ENCODE results near the gene LRRC4B.

LRRC4B gene

GRCh38 chr19:50518091-50519005 is 49.9 kb downstream of the LRRC4B start:
- DNase-seq (ENCODE audit: low read depth), result no peak
- TF ChIP-seq CTCF (conservative IDR thresholded peaks at IDR 0.05; ENCODE audit: control insufficient read depth, insufficient read depth, low read depth, low read length), result no peak

GRCh38 chr19:50517704-50518075 is 50.5 kb downstream of the LRRC4B start:
- DNase-seq (ENCODE audit: low read depth), result no peak
- no peak for TF ChIP-seq CTCF (conservative IDR thresholded peaks at IDR 0.05; ENCODE audit: control insufficient read depth, insufficient read depth, low read depth, low read length)
- H3K4me3 ChIP-seq (ENCODE audit: control insufficient read depth, low read depth, low read length), result no peak overlapping the region

More at GRCh38 chr19:50518091-50519005, 49.9 kb downstream of the LRRC4B start:
- no peak overlapping the region for H3K4me3 ChIP-seq (ENCODE audit: control insufficient read depth, low read depth, low read length)

DNA sequence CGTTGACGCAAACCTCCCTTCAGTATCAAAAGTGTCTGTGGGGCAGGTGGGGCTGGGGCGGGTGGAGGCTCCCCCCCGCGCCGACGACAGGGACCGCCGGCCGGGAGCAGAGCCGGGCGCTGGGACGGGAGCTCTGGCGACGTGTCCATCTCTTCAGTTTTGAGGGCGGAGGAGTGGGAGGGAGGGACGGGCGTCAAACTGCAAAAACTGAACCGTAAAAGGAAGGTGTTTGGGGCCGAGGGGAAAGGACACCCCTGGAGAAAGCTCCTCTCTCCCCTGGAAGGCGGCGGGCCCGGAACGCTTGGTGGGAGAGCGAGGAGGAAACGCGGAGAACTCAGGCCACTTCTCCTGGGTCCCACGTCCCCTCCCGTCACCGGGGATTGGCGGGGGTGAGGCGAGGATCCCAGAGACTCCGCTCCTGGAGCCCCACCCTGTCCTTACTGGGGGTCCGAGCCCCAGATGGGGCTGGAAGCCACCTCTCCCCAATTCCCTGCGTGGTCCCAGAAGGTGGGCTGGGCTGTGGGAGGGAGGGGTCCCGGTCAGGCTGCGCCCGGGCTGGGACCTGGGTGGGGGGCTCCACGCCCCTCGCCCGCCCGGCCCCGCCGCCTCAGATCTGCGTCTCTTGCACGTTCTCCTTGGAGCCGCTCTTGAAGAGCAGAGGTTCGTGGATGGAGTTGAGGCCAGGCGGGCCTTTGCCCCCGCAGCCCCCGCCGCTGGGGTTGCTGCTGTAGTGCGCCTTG is 51.1 kb downstream of the LRRC4B start:
- TF ChIP-seq CTCF (conservative IDR thresholded peaks at IDR 0.05; ENCODE audit: control insufficient read depth, insufficient read depth, low read depth, low read length), result no peak
- no peak for DNase-seq (ENCODE audit: low read depth)
- no peak overlapping the region for H3K4me3 ChIP-seq (ENCODE audit: control insufficient read depth, low read depth, low read length)

DNA sequence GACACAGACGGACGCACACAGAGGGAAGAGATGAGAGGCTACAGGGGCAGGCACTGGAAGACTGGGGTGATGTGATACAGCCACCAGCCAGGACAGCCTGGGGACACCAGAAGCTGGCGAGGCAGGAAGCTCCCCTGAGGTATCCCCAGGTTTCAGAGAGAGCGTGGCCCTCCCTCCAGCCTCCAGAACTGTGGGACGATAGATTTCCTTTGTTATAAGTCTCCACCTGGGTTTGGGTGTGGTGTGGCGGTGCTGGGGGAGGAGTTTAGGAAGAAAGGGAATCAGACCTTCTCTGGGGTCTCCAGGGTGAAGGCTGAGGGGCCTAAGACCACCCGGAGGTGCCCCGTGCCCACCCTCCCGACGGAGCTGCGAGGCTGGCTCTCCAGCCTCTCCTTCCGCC is 51.8 kb downstream of the LRRC4B start:
- TF ChIP-seq CTCF (conservative IDR thresholded peaks at IDR 0.05; ENCODE audit: control insufficient read depth, insufficient read depth, low read depth, low read length), result no peak

DNA sequence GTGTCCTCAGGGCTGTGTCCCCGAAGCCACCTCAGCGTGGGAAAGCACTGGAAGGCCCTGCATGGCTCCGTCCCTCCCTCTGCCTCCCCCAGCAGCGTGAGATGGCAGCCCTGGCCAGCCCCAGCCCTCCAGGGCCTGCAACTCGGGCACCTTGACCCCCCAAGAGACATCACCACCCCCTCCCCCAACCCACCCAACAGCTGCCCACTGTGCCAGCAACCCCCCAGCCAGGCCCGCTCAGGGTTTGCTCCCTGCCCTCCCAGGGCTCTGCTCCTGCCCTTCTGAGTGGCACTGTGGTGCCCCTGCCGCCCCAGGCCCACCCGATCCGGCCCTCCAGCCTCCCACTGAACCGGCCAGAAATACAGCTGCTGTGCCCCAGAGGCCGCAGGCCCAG is 53.1 kb downstream of the LRRC4B start:
- no peak for TF ChIP-seq CTCF (conservative IDR thresholded peaks at IDR 0.05; ENCODE audit: control insufficient read depth, insufficient read depth, low read depth, low read length)
- DNase-seq (ENCODE audit: low read depth), result no peak
- H3K4me3 ChIP-seq (ENCODE audit: control insufficient read depth, low read depth, low read length), result no peak overlapping the region

More for the DNA sequence above, 51.8 kb downstream of the LRRC4B start:
- no peak overlapping the region for H3K4me3 ChIP-seq (ENCODE audit: control insufficient read depth, low read depth, low read length)
- DNase-seq (ENCODE audit: low read depth), result no peak

GRCh38 chr19:50514346-50515167 is 53.7 kb downstream of the LRRC4B start:
- H3K4me3 ChIP-seq (ENCODE audit: control insufficient read depth, low read depth, low read length), result no peak overlapping the region
- no peak for DNase-seq (ENCODE audit: low read depth)
- TF ChIP-seq CTCF (conservative IDR thresholded peaks at IDR 0.05; ENCODE audit: control insufficient read depth, insufficient read depth, low read depth, low read length), result no peak
